GM21576 (cell line): ENCODE measurements around the gene MYO15A.

Experiments used
- ATAC-seq: cut with Tn5 transposase; IDR thresholded peaks from one replicate; pipeline ENCODE4 v1.9.1; 2021; ENCODE audit warnings: mild to moderate bottlenecking, moderate library complexity; ENCODE audit not compliant: unreplicated experiment

MYO15A gene

DNA sequence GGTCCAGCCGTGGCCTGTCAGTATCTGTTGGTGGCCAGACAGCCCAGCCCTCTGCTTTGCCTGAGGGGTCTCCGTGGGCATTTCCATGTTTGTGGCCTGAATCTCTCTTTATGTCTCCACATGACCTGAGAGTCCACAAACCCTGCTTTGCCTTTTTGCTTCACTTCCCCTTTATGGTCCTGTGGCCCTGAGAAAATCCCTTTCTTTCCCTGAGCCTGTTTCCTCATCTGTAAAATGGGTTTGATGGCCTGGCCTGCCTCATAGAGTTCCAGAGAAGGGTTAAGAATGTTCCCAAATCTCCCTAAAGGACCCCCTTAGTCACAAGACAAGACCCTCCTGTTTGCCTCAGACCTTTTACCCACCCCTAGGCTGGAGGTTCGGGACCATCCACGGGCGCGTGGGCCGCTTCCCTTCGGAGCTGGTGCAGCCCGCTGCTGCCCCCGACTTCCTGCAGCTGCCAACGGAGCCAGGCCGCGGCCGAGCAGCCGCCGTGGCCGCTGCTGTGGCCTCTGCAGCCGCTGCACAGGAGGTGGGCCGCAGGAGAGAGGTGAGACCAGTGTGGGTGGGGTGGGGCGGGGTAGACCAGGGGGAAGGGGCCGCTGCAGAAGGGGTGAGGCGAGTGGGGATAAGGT, 48.9 kb downstream of the MYO15A start:
- ATAC-seq: no peak

DNA sequence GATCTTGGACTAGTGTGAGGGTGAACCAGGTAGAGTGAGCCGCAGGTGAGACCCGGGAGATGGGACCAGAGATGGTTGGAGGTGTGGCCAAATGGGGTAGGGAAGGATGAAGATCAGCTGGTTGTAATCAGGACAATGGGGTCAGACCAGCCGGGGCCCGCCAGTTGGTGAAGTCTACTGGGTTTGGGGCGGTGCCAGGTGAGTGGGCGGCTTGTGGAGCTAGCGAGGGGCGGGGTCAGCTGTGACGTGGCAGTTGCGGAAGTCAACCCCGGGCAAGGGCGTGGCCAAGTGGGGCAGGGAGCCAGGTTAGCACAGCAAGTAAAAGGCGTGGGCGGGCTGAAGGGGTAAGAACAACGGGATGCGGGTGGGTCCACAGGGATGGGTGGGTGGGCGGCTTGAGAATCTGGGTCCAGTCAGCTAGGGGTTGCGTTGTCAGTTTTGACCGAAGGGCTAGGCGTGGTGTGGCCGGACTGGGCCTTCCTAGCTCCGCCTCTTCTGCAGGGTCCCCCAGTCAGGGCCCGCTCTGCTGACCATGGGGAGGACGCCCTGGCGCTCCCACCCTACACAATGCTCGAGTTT, 49.6 kb downstream of the MYO15A start:
- peak; percentile 48 for ATAC-seq

DNA sequence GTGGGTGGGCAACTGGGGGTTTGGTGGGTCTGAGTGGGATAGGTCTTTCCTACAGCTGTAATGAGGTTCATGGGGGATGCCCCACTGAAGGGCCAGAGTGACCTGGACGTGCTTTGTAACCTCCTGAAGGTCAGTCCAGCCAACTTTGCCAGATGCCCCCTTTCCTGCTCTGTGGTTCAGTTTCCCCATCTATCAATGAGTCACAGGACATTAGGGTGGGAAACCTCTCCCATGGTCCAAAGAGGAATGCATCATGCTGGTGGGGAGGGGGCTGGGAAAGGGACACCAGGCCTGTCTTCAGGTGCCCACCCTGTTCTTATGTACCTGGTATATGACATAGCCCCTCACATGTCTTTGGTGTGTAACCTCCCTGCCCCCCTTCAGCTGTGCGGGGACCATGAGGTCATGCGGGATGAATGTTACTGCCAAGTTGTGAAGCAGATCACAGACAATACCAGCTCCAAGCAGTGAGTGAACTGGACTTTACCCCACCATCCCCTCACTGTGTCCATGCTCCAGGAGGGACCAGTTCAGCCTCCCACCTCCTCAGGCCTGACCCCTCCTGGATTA, 51.1 kb downstream of the MYO15A start:
- no peak for ATAC-seq

DNA sequence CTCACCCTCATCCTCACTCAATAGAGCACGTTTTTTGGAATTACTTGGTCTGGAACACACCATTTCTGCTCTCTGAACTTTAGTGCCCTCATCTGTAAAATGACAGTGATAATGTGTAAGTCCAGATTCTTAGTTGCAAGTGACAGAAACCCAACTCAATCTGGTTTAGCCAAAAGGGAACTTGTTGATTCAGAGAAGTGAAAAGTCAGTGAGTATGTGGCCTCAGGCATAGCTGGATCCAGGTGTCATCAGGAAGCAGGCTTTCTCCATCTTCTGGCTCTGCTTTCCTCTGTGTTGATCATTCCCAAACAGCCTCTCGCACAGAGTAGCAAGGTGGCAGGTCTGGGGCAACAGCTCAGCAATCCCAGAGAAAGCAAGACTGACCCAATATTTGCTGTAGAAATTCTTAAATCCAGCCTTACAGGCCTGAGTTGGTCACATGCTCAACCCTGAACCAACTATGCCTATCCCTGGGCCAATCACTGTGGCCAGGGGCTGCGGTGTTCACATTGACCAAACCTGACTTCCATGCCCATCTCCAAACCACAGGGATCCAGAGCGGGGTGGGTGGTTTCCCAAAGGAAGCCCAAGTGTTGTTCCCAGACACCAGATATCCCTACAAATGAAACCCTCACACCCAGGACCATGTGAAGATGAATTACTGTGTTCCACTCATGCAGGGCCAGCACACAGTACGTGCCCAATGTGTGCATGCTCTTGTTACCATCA, 51.7 kb downstream of the MYO15A start:
- ATAC-seq: no peak

DNA sequence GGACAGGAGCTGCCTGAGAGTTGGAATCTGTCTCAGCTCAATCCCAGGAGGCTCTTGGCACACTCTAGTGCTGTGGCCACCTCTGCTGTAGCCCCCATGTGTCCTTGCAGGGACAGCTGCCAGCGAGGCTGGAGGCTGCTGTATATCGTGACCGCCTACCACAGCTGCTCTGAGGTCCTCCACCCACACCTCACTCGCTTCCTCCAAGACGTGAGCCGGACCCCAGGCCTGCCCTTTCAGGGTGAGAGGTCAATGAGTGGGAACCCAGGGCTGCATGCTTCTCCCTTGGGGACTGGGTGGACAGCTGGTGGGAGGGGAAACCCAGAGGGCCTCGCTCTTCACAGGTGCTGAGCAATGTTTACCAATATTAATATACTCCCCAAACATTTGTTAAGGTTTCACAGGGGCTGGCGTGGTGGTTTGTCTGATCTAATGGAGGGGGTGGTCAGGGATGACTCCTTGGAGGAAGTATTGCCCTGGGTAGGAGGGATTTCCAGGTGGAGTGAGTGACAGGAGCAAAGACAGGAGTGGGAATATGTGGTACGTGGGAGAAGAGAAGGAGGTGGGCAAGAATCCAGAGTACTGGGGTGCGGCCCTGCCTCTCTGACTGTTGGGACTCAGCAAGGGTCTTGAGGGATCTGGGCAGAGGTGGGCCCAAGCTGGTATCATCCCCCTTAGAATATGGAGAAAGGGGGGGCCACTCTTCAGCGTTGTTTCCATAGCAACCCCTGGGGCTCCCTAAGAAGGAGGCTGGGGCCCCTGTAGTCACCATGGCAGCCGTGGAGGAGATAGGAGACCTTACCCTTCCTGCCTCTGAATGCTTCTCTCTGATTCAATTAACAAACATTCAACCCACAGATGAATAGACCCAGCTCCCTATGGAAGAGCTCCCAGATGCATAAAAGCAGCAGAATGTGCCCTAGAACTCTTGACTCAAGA, 52.9 kb downstream of the MYO15A start:
- ATAC-seq: peak; percentile 45

DNA sequence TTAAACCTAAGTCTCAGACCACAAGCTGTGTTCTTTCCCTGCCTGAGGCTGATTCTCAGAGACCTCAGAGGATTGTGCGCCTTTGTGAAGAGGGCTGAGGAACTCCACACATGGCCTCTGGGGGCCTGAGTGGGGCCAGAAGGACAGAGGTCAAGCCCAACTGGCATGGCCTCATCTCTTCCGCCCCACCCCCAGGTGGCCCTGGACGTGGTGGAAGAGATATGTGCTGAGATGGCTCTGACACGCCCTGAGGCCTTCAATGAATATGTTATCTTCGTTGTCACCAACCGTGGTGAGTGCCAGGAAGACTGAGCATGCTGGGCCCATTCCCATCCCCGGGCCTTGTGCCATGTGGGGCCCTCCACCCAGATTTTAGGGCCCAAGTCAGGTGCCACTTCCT, 55.0 kb downstream of the MYO15A start:
- no peak for ATAC-seq

DNA sequence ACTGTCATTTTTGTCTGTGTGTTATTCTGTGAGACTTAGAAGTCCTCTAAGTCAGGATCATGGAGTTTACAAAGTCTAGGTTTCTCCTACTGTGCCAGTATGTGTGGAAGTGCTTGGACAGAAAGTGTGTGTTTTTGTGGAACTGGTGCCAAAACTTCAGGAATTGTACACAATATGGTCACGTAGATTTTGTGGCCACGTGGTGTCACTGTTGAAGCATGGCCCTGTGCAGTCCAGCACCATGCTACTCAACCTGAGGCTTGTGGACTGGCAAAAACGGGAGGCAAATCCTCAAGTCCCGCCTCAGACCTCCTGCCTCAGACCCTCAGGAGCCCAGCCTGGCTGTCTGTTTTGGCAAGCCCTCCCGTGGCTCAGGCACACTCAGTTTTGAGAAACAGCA, 58.3 kb downstream of the MYO15A start:
- no peak for ATAC-seq

DNA sequence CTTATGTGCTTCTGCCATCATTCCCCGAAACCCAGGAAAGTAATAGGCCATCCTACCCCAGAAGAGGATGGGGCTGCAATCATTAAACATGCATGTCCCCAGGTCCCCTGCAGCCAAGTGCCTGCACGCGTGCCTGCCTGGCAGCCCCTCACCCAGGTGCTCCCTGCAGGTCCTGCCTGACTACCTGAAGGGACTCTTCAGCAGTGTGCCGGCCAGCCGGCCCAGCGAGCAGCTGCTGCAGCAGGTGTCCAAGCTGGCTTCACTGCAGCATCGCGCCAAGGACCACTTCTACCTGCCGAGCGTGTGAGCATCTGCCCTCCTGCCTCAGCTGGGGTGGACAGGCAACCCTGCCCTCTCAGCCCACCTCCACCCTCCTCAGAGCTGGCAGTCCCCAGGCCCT, 58.9 kb downstream of the MYO15A start:
- no peak for ATAC-seq

DNA sequence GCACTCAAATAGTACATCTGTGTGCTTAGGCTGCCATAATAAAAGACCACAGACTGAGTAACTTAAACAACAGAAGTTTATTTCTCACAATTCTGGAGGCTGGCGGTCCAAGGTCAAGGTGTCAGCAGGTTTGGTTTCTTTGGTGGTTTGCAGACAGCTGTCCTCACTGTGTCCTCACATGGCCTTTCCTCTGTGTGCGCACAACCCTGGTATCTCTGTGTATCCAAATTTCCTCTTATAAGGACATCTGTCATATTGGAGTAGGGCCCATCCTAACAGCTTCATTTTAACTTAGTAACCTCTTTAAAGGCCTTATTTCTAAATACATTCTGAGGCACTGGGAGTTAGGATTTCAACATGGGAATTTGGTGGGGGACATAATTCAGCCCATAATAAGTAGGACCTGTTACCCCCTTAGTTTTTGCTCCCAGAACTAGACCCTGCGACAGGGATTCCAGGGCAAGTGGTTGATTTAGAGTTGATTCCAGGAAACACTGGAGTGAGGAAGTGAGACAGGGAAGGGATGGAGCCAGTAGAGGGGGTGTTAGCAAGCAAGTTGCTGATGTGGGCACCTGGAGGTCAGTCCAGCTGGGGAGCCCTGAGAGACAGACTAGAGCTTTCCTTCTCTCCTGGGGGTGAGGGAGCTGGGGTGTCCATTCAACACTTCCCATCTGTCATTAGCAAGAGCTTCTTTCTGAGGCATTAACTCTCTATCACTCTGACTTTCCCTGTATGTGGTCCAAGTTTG, 64.1 kb downstream of the MYO15A start:
- no peak for ATAC-seq

DNA sequence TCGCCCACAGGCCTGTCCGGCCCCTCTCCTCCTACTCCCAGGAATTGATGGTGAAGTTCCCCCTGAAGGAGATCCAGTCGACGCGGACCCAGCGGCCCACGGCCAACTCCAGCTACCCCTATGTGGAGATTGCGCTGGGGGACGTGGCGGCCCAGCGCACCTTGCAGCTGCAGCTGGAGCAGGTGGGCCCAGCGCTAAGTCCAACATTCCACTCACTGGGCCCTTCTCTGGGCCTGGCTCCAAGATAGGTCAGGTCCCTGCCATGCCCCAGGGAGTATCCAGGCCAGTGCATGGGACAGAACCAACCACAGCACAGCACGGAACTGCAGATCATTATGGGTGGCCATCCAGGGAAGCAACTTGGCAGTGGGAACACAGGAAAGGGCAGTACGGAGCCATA, 65.2 kb downstream of the MYO15A start:
- ATAC-seq: no peak

DNA sequence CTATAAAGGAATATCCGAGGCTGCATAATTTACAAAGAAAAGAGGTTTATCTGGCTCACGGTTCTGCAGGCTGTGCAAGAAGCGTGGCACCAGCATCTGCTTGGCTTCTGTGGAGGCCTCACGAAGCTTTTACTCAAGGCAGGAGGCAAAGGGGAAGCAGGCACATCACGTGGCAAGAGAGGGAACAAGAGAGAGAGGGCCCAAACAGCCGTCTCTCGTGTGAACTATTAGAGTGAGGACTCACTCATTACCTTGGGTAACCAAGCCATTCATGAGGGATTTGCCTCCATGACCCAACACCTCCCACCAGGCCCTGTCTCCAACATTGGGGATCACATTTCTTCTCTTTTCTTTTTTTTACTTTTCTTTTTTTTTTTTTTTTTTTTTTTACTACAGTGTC, 67.6 kb downstream of the MYO15A start:
- ATAC-seq: no peak

DNA sequence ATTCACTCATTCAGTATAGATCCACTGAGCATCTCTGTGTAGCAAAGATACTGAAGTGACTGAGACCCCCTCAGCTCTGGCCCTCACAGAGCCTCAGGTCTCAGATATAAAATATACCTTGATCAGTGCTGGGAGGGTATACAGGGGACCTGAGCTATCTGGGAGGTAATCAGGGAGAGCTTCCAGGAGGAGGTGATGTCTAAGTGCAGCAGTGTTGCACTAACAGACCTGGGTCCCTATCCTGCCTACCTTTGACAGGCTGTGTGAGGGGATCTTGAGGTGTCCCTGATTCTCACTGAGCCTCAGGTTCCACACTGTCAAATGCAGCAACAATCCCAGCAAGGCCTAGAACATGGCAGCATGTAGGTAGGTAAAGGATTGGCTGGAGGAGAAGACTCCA, 68.6 kb downstream of the MYO15A start:
- ATAC-seq: no peak

DNA sequence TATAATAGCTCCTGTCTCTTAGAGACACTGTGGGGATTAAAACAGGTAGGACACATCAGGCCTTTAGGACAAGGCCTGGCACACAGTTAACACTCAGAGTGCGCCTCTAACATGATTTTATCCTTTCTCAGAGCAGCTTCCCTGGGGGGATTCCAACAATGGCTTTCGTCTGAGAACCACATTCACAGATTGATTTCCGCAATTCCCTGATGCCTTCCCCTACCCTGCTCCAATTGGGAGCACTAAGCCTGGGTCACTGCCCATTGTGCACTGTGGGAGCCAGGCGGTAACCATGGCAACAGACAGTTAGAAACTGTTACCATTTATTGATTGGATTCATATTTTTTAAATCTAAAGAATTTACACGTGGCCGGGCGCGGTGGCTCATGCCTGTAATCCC, 69.2 kb downstream of the MYO15A start:
- ATAC-seq: no peak

DNA sequence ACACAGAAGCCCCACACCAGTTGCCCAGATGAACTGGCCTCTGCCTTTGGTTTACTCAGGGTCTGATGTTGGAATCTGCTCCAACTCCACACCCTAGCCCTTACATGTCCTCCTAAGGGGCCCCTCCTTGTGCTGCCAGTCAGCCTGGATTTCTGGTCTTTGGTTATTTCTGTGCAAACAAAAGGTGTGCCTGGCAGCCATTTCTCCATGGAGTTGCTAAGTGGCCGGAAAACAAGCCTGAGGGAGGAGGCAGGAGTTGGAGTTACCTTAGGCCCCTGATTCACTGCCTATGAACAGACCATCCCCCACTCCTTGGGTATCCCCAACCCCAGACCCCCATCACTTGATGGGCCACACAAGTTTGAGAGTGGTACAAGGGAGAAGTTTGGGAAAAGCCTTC, 70.6 kb downstream of the MYO15A start:
- ATAC-seq: no peak

DNA sequence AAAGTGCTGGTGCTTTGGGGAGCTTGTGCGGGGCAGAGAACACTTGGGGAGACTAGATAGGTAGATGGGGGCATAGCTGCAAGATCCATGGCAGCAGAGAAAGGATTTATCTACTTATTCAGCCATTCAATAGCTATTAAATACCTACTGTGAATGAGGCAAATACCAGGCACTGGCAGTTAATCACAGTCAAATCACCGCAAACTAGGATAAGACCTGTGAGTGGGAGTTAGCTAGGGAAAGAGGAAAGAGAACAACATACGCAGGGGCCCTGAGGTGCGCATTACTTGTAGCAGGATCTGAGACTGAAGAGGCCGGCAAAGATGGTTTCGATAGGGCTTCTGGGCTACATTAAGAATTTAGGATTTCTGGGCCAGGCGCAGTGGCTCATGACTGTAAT, 71.2 kb downstream of the MYO15A start:
- ATAC-seq: no peak

DNA sequence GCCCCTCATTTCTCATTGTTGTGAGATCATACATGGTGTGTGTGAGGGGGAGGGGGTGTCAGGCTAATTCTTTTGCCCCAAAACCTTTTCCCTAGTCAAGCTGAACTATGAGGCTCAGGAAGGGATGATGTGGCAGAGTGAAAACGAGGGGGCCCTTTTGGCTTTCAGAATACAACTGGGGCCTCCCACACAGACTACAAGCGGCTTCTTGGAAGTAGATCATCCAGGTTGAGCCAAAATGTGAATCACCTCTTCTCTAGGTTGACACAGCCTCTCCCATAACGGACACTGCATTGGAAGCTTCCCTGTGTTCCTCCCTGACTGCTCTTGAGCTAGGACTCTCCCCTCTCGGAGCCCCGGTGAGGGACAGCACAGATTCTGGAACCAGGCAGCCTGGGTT, 72.8 kb downstream of the MYO15A start:
- ATAC-seq: no peak

DNA sequence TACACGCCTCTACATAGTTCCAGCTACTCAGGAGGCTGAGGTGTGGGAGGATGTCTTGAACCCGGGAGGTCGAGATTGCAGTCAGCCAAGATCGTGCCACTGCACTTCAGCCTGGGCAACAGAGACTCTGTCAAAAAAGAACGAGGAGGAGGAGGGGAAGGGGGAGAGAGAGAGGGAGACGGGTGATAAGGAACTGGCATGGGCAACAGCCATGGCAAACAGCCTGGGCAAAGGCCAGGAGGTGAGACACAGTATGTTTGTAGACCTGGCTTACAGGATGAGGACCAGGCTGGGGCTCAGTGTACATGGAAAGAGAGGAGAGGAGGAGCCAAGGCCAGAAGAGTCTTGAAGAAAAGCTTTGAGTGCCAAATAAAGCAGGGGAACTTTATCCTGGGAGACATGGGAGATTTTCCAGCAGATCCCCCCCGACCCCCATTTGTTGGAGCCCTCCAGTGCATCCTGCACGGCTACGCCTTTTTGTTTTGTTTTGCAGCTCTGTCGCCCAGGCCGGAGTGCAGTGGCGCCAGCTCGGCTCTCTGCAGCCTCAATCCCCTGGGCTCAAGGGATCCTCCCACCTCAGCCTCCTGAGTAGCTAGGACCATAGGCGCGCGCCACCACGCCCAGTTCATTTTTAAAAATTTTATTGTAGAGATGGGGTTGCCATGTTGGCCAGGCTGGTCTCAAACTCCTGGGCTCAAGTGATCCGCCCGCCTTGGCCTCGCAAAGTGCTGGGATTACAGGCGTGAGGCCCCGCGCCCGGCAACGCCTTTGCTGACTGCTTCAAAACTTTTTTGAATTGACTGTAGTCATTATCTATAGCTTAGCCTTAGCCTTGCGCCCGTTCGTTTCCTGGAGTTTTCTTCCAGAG, 73.8 kb downstream of the MYO15A start:
- no peak for ATAC-seq

DNA sequence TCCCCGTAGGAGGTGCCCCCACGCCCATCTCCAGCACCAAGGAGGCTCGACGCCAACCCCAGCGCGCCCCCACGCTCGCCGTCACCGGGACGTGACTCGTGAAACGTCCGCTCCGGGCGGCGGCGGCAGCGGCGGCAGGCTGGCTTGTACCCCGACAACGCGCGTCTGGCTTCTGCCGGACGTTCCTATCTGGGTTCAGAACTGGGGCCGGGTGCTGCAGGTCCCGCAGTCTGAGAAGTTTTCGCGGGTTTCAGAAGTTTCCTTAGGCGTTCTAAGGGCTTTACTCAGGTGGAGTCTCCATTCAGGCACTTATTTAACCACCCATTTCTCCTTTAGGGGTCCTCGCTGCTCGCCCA, 74.4 kb downstream of the MYO15A start:
- ATAC-seq: peak; percentile 30

DNA sequence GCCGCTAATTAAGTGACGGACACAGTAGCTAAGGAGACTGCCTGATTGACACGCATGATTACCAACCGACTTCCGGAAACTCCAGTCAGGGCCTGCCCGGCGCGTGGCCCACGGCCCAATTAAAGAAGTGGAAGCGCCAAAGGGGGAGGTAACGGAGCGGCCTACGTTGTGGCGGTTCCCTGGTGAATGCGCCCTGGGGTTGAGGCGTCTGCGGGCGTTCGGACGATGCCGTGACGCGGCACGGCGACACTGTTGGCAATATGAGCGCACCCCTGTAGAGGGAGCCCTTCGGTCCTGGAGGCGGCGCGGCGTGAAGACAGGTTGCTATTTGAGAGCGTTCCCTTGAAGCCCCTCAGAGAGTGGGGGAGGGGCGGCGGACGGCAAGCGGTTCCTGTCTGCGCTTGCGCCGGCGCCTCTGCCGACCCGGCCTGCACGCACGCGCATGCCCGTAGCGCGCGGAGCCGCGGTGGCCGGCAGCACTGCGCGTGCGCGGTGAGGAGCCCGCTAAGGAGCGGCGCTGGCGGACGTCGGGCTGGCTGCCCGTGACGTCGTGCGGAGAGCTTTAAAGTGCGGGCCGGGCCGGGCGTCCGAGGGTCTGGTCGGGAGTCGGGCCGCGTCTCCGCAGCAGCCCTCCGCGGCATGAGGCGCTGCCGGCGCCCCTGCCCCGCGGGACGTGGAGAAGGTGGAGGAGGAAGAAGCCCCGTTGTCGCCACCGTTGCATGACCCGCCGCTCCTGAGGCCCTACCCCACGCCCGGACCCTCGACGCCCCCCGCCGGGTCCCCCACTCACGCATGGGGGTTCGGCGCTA, 75.0 kb downstream of the MYO15A start, which contains the start of gene ALKBH5:
Gene ALKBH5 (plus strand): TSS at position 495 of the 809 bp plus-strand sequence. CDS start 416 bp downstream, outside the sequence.
- ATAC-seq: peak; percentile 79
